K562 (cell line): ENCODE measurements around the gene PBXIP1. TPM values are rescaled to one million over a fixed set of nuclear protein-coding genes. Genes with fewer than 3 reads are reported as not detected.
A peak's percentile ranks its signal among the peaks of the same experiment; 100 is the strongest.

Source experiments
- CBX2 ChIP-seq: fragments of 200-600 bp; sonication (generic); IDR thresholded peaks from one replicate; pipeline ENCODE4 v1.6.1; 2012; ENCODE audit warnings: mild to moderate bottlenecking, low read length, inconsistent platforms; ENCODE audit not compliant: insufficient read depth, poor library complexity, severe bottlenecking
- CHD4 ChIP-seq: fragments of 200-600 bp; sonication (generic); IDR thresholded peaks from 3 replicates; pipeline ENCODE4 v1.6.1; 2012; ENCODE audit warnings: low read depth, mild to moderate bottlenecking, mixed read lengths, low read length, inconsistent platforms; ENCODE audit not compliant: insufficient read depth, insufficient replicate concordance, poor library complexity, severe bottlenecking
- HIVEP1 ChIP-seq: fragments of 250-450 bp; sonication (Bioruptor Pico); IDR thresholded peaks from 2 replicates; pipeline ENCODE4 v1.4.0; 2020; ENCODE audit warnings: mild to moderate bottlenecking
- ILF3 ChIP-seq: fragments of 450-650 bp; IDR thresholded peaks from 2 replicates; pipeline ENCODE4 v1.6.1; 2018; ENCODE audit warnings: antibody characterized with exemption, mild to moderate bottlenecking, moderate library complexity, borderline replicate concordance
- KHSRP ChIP-seq: fragments of 450-650 bp; IDR thresholded peaks from 2 replicates; pipeline ENCODE4 v1.6.1; 2017
- NR2F6 ChIP-seq: fragments of 450-650 bp; formaldehyde crosslinking; IDR thresholded peaks from 2 replicates; pipeline ENCODE4 v1.4.0; 2020; ENCODE audit warnings: mild to moderate bottlenecking
- PHTF2 ChIP-seq: fragments of 250-450 bp; sonication (Bioruptor Pico); IDR thresholded peaks from 2 replicates; pipeline ENCODE4 v1.5.0; 2021; ENCODE audit warnings: mild to moderate bottlenecking
- PTTG1 ChIP-seq: fragments of 450-650 bp; IDR thresholded peaks from 2 replicates; pipeline ENCODE4 v1.6.1; 2016; ENCODE audit warnings: low read depth, mild to moderate bottlenecking, missing genetic modification characterization, missing compliant biosample characterization
- SMAD4 ChIP-seq: fragments of 250-450 bp; sonication (Bioruptor Pico); conservative IDR thresholded peaks from 2 replicates; pipeline ENCODE4 v1.8.0; 2021; ENCODE audit warnings: inconsistent platforms, mild to moderate bottlenecking, moderate library complexity
- STAT5A ChIP-seq: IDR thresholded peaks from 2 replicates; pipeline ENCODE4 v1.6.1; 2012; ENCODE audit warnings: low read length, inconsistent platforms, borderline replicate concordance
- TRIM24 ChIP-seq, 2 experiments: fragments of 450-650 bp; IDR thresholded peaks; 2 replicates each; pipeline ENCODE4 v1.6.1; 2016
- U2AF2 ChIP-seq: fragments of 200-400 bp; formaldehyde crosslinking; optimal IDR thresholded peaks from 2 replicates; pipeline ENCODE3; 2017; ENCODE audit warnings: low read depth, mild to moderate bottlenecking, low read length
- ZBTB9 ChIP-seq: fragments of 450-650 bp; formaldehyde crosslinking; IDR thresholded peaks from 2 replicates; pipeline ENCODE4 v1.4.0; 2020; ENCODE audit warnings: mild to moderate bottlenecking, moderate library complexity
- ZNF124 ChIP-seq: sonication (generic); formaldehyde crosslinking; IDR thresholded peaks from 2 replicates; pipeline ENCODE4 v1.8.1; 2022; ENCODE audit warnings: missing genetic modification reagents
- ZNF778 ChIP-seq: fragments of 450-650 bp; formaldehyde crosslinking; IDR thresholded peaks from 2 replicates; pipeline ENCODE4 v1.4.0; 2020; ENCODE audit warnings: mild to moderate bottlenecking, moderate library complexity
- polyA plus RNA-seq, 8 experiments: library from polyadenylated mRNA; depleted of rRNA in 4 of 8; stranded (reverse) in 5 of 8; unstranded in 3 of 8; fragments of >200 nt; fragmentation: Nextera tagmentation in 2 of 8; fragmentation: Illumina TruSeq in 1 of 8; extraction: Ambion mirVana in 2 of 8; extraction: Trizol in 1 of 8; gene quantifications; 2 replicates each; pipeline versions ENCODE4 v1.2.1 to v1.2.3, GENCODE V29; 2011 to 2014; ENCODE audit warnings: inconsistent platforms in 1 of 8, missing spikeins in 1 of 8
- total RNA-seq, 7 experiments: library from RNA; depleted of rRNA in 6 of 7; stranded (reverse); fragments of >200 nt in 6 of 7; fragmentation: Illumina TruSeq in 2 of 7; extraction: Trizol in 2 of 7; gene quantifications; 2 replicates each; pipeline versions ENCODE4 v1.2.1 to v1.2.3, GENCODE V29; 2011 to 2021; ENCODE audit warnings: low replicate concordance in 1 of 7
- TF ChIP-seq, protein P1 (sequence below): fragments of 450-650 bp; IDR thresholded peaks from 2 replicates; pipeline ENCODE4 v1.6.1; 2016; ENCODE audit warnings: missing biosample characterization, missing genetic modification characterization
- TF ChIP-seq, protein P2 (sequence below): fragments of 250-450 bp; sonication (Bioruptor Pico); IDR thresholded peaks from 2 replicates; pipeline ENCODE4 v1.5.0; 2021
- TF ChIP-seq, protein P3 (sequence below): fragments of 250-450 bp; sonication (Bioruptor Pico); IDR thresholded peaks from 2 replicates; pipeline ENCODE4 v1.8.0; 2022; ENCODE audit warnings: inconsistent platforms, mild to moderate bottlenecking, moderate library complexity, borderline replicate concordance
- TF ChIP-seq, protein P4 (sequence below): fragments of 250-450 bp; sonication (Bioruptor Pico); IDR thresholded peaks from 2 replicates; pipeline ENCODE4 v1.8.0; 2021; ENCODE audit warnings: mild to moderate bottlenecking, moderate library complexity

Gene PBXIP1
- total and polyA plus RNA-seq, 9 of the 15 experiments (the other 6 are each of a cell fraction or from before 2014, with no cell fraction given), result 0.13 to 8.3 (median 5.8) TPM

GRCh38 chr1:154937085-154937987 is 18.6 kb downstream of the PBXIP1 start (continued):
- TF ChIP-seq PHTF2 (CRISPR knock-in tag), result no peak
- TF ChIP-seq STAT5A, result no peak
- no peak for TF ChIP-seq HIVEP1 (CRISPR knock-in tag)
- TF ChIP-seq CBX2, result no peak
- peak; percentile 74 for TF ChIP-seq KHSRP
- TF ChIP-seq, protein P1, sequence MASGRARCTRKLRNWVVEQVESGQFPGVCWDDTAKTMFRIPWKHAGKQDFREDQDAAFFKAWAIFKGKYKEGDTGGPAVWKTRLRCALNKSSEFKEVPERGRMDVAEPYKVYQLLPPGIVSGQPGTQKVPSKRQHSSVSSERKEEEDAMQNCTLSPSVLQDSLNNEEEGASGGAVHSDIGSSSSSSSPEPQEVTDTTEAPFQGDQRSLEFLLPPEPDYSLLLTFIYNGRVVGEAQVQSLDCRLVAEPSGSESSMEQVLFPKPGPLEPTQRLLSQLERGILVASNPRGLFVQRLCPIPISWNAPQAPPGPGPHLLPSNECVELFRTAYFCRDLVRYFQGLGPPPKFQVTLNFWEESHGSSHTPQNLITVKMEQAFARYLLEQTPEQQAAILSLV, result no peak
- TF ChIP-seq TRIM24 (IDR thresholded peaks at IDR 0.05), result no peak
- no peak for TF ChIP-seq CHD4
- TF ChIP-seq ZNF124, result no peak
- TF ChIP-seq, protein P2, sequence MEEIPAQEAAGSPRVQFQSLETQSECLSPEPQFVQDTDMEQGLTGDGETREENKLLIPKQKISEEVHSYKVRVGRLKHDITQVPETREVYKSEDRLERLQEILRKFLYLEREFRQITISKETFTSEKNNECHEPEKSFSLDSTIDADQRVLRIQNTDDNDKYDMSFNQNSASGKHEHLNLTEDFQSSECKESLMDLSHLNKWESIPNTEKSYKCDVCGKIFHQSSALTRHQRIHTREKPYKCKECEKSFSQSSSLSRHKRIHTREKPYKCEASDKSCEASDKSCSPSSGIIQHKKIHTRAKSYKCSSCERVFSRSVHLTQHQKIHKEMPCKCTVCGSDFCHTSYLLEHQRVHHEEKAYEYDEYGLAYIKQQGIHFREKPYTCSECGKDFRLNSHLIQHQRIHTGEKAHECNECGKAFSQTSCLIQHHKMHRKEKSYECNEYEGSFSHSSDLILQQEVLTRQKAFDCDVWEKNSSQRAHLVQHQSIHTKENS, result no peak
- TF ChIP-seq, protein P3, sequence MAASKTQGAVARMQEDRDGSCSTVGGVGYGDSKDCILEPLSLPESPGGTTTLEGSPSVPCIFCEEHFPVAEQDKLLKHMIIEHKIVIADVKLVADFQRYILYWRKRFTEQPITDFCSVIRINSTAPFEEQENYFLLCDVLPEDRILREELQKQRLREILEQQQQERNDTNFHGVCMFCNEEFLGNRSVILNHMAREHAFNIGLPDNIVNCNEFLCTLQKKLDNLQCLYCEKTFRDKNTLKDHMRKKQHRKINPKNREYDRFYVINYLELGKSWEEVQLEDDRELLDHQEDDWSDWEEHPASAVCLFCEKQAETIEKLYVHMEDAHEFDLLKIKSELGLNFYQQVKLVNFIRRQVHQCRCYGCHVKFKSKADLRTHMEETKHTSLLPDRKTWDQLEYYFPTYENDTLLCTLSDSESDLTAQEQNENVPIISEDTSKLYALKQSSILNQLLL (CRISPR knock-in tag), result no peak
- TF ChIP-seq ILF3, result no peak
- TF ChIP-seq, protein P4, sequence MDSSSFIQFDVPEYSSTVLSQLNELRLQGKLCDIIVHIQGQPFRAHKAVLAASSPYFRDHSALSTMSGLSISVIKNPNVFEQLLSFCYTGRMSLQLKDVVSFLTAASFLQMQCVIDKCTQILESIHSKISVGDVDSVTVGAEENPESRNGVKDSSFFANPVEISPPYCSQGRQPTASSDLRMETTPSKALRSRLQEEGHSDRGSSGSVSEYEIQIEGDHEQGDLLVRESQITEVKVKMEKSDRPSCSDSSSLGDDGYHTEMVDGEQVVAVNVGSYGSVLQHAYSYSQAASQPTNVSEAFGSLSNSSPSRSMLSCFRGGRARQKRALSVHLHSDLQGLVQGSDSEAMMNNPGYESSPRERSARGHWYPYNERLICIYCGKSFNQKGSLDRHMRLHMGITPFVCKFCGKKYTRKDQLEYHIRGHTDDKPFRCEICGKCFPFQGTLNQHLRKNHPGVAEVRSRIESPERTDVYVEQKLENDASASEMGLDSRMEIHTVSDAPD (CRISPR knock-in tag), result no peak
- TF ChIP-seq ZBTB9 (CRISPR knock-in tag), result no peak
- no peak for TF ChIP-seq U2AF2
- TF ChIP-seq NR2F6 (CRISPR knock-in tag), result no peak
- TF ChIP-seq SMAD4 (CRISPR knock-in tag), result no peak
- TF ChIP-seq PTTG1 (tag), result no peak
- TF ChIP-seq ZNF778, result no peak
